HG02852 (cell line): ENCODE measurements around the gene PCDHGA12.
A peak's percentile ranks its signal among the peaks of the same experiment; 100 is the strongest.

Experiments used
- ATAC-seq: cut with Tn5 transposase; IDR thresholded peaks from one replicate; pipeline ENCODE4 v1.9.1; 2021; ENCODE audit warnings: mild to moderate bottlenecking, moderate library complexity; ENCODE audit not compliant: unreplicated experiment

PCDHGA12 gene

GRCh38 chr5:141439411-141440141, 9.3 kb downstream of the PCDHGA12 start:
- ATAC-seq: no peak

DNA sequence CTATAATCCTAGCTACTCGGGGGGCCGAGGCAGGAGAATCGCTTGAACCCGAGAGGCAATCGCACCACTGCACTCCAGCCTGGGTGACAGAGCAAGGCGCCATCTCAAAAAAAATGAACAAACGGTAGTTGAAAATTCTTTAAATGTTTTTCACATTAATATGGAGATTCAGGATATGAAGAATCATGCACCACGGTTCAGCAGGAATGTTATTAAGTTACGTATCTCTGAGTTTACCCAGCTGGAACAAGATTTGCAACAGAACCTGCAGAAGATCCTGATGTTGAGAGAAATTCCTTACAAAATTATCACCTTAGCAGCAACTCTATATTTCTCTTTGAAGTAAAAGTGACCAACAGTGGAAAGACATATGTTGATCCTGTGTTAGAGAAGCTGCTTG, 10.0 kb downstream of the PCDHGA12 start:
- no peak for ATAC-seq

GRCh38 chr5:141441571-141442170, 11.4 kb downstream of the PCDHGA12 start:
- ATAC-seq: no peak

GRCh38 chr5:141465351-141465750, 35.0 kb downstream of the PCDHGA12 start:
- no peak for ATAC-seq

GRCh38 chr5:141475625-141476131, 45.4 kb downstream of the PCDHGA12 start, which contains the start of gene PCDHGC3:
Gene PCDHGC3 (plus strand): TSS chr5:141475966. CDS start chr5:141476117, 151 bp downstream.
- peak; percentile 97 for ATAC-seq

DNA sequence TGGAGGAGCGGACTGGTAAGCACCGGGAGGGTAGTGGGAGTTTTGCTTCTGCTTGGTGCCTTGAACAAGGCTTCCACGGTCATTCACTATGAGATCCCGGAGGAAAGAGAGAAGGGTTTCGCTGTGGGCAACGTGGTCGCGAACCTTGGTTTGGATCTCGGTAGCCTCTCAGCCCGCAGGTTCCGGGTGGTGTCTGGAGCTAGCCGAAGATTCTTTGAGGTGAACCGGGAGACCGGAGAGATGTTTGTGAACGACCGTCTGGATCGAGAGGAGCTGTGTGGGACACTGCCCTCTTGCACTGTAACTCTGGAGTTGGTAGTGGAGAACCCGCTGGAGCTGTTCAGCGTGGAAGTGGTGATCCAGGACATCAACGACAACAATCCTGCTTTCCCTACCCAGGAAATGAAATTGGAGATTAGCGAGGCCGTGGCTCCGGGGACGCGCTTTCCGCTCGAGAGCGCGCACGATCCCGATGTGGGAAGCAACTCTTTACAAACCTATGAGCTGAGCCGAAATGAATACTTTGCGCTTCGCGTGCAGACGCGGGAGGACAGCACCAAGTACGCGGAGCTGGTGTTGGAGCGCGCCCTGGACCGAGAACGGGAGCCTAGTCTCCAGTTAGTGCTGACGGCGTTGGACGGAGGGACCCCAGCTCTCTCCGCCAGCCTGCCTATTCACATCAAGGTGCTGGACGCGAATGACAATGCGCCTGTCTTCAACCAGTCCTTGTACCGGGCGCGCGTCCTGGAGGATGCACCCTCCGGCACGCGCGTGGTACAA, 46.0 kb downstream of the PCDHGA12 start:
- ATAC-seq: peak; percentile 26

GRCh38 chr5:141477044-141477575, 46.8 kb downstream of the PCDHGA12 start:
- no peak for ATAC-seq

DNA sequence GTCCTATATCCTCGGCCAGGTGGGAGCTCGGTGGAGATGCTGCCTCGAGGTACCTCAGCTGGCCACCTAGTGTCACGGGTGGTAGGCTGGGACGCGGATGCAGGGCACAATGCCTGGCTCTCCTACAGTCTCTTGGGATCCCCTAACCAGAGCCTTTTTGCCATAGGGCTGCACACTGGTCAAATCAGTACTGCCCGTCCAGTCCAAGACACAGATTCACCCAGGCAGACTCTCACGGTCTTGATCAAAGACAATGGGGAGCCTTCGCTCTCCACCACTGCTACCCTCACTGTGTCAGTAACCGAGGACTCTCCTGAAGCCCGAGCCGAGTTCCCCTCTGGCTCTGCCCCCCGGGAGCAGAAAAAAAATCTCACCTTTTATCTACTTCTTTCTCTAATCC, 47.5 kb downstream of the PCDHGA12 start:
- ATAC-seq: no peak

GRCh38 chr5:141478321-141478945, 48.1 kb downstream of the PCDHGA12 start:
- ATAC-seq: no peak

DNA sequence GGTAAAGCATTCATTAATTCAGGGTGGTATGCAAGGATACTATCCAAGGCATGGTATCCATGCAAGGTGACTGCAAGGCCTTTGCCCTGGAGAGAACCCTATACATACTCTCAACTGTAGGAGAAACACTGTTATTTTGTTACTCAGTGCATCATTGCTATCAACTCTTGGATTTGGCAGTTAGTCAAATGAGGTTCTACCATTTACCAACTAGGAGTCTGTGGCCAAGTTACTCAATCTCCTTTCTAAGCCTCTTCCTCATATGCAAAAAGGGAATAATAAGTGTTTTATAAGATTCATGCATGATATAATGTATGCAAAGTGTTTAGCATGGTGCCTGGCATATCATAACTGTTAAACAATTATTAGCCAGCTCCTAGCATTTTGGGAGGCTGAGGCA, 49.5 kb downstream of the PCDHGA12 start:
- ATAC-seq: no peak
